RPMI8226 (cell line): Measurements from ENCODE around the gene SLC25A48.

ENCODE experiments used
- DNase-seq: peaks from one replicate; pipeline ENCODE4 v3.0.0-alpha.2; 2015

The SLC25A48 gene

GRCh38 chr5:135861641-135862040 is 27.2 kb downstream of the SLC25A48 start:
- no peak for DNase-seq

- DNase-seq: no peak
These were observed 27.6 kb downstream of the SLC25A48 start for GRCh38 chr5:135862086-135862485.

- no peak for DNase-seq
These were observed 28.3 kb downstream of the SLC25A48 start for GRCh38 chr5:135862744-135863143.

- no peak for DNase-seq
These were observed 30.3 kb downstream of the SLC25A48 start for GRCh38 chr5:135864503-135865435.

GRCh38 chr5:135866016-135866415 is 31.6 kb downstream of the SLC25A48 start:
- DNase-seq: no peak

- DNase-seq: no peak
These were observed 33.1 kb downstream of the SLC25A48 start for GRCh38 chr5:135867599-135867998.

GRCh38 chr5:135868681-135869080 is 34.2 kb downstream of the SLC25A48 start:
- no peak for DNase-seq

- no peak for DNase-seq
These were observed 34.8 kb downstream of the SLC25A48 start for GRCh38 chr5:135869276-135869675.

GRCh38 chr5:135869935-135870334 is 35.5 kb downstream of the SLC25A48 start:
- DNase-seq: no peak

- no peak for DNase-seq
These were observed 36.9 kb downstream of the SLC25A48 start for GRCh38 chr5:135871268-135871915.

- no peak for DNase-seq
These were observed 39.4 kb downstream of the SLC25A48 start for GRCh38 chr5:135873831-135874230.

GRCh38 chr5:135874461-135874860 is 40.0 kb downstream of the SLC25A48 start:
- no peak for DNase-seq

- no peak for DNase-seq
These were observed 41.1 kb downstream of the SLC25A48 start for GRCh38 chr5:135875567-135875966.

GRCh38 chr5:135876146-135876545 is 41.7 kb downstream of the SLC25A48 start:
- DNase-seq: no peak

- DNase-seq: no peak
These were observed 43.2 kb downstream of the SLC25A48 start for GRCh38 chr5:135877570-135878155.

- no peak for DNase-seq
These were observed 43.7 kb downstream of the SLC25A48 start for GRCh38 chr5:135878156-135878620.

- no peak for DNase-seq
These were observed 45.1 kb downstream of the SLC25A48 start for GRCh38 chr5:135879591-135879990.

GRCh38 chr5:135880278-135880677 is 45.8 kb downstream of the SLC25A48 start:
- peak; percentile 54 for DNase-seq

- DNase-seq: peak; percentile 83
These were observed 46.3 kb downstream of the SLC25A48 start for GRCh38 chr5:135880801-135881200.

GRCh38 chr5:135881244-135881643 is 46.8 kb downstream of the SLC25A48 start:
- DNase-seq: peak; percentile 42

- no peak for DNase-seq
These were observed 47.4 kb downstream of the SLC25A48 start for GRCh38 chr5:135881819-135882218.

- no peak for DNase-seq
These were observed 48.6 kb downstream of the SLC25A48 start for GRCh38 chr5:135883026-135883425.

GRCh38 chr5:135883441-135883840 is 49.0 kb downstream of the SLC25A48 start:
- peak; percentile 29 for DNase-seq

GRCh38 chr5:135885031-135885430 is 50.6 kb downstream of the SLC25A48 start:
- no peak for DNase-seq
